HepG2 (cell line): Measurements from ENCODE around the gene CAPN3. TPM values are rescaled to one million over a fixed set of nuclear protein-coding genes. Genes with fewer than 3 reads are reported as not detected.

ENCODE experiments used
- ATAC-seq: fragments of 200-7000 bp; cut with Tn5 transposase; 3 replicates; pipeline ENCODE4 v1.9.1; 2020; ENCODE audit warnings: mild to moderate bottlenecking, moderate library complexity
- BruUV-seq: library from RNA; stranded (reverse); fragments of 400-500 nt; replicated peaks from 2 replicates; lab custom pipeline; 2021; lab: Mats Ljungman, UMichigan
- CTCF ChIA-PET: fragments of 300-600 bp; formaldehyde crosslinking; extraction: SDS; loops from one replicate; lab custom pipeline; 2021; ENCODE audit warnings: low total read pairs, inconsistent platforms, low intra/inter-chr PET ratio; lab: Yijun Ruan, JAX
- POLR2A ChIA-PET: fragments of 350-600 bp; sonication (Branson Sonifier 250); formaldehyde crosslinking; loops from one replicate; lab custom pipeline; 2020; ENCODE audit warnings: antibody characterized with exemption, inconsistent platforms; lab: Yijun Ruan, JAX
- DNase-seq: peaks from one replicate; pipeline ENCODE4 v3.0.0-alpha.2; 2015; ENCODE audit warnings: low spot score
- FAIRE-seq: peaks from 3 replicates; lab custom pipeline; 2011; peaks lifted over from hg19 to GRCh38; lab: Jason Lieb, UNC
- H2AFZ ChIP-seq: one replicate; pipeline ENCODE4 v1.6.1; 2011; ENCODE audit warnings: low read length, inconsistent platforms
- H3K27ac ChIP-seq: fragments of 300-600 bp; 3 replicates; pipeline ENCODE4 v1.8.0; 2011; ENCODE audit warnings: mixed run types, mild to moderate bottlenecking, mixed read lengths, low read length, inconsistent platforms; ENCODE audit not compliant: insufficient read depth; ENCODE audit errors: extremely low read length
- H3K27me3 ChIP-seq, 2 experiments: fragments of 200-600 bp in 1 of 2; 2 replicates in 1 of 2; 3 replicates in 1 of 2; pipeline versions ENCODE4 v1.6.0 to v1.8.0; 2011; ENCODE audit warnings: low read length in 2 of 2, mild to moderate bottlenecking in 2 of 2, moderate library complexity in 2 of 2, inconsistent platforms in 1 of 2; ENCODE audit not compliant: insufficient read depth in 2 of 2, control insufficient read depth in 1 of 2
- H3K36me3 ChIP-seq, 2 experiments: fragments of 200-600 bp in 1 of 2; replicated peaks in 1 of 2; 2 replicates in 1 of 2; 3 replicates in 1 of 2; pipeline versions ENCODE4 v1.5.1 to v1.8.0; 2011; ENCODE audit warnings: low read length in 2 of 2, inconsistent platforms in 1 of 2; ENCODE audit not compliant: insufficient read depth in 2 of 2, control insufficient read depth in 1 of 2
- H3K4me1 ChIP-seq: 2 replicates; pipeline ENCODE4 v1.5.1; 2012; ENCODE audit warnings: low read length, inconsistent platforms; ENCODE audit not compliant: insufficient read depth
- H3K4me2 ChIP-seq: 2 replicates; pipeline ENCODE4 v1.6.0; 2011; ENCODE audit warnings: low read depth, low read length, inconsistent platforms
- H3K4me3 ChIP-seq, 3 experiments: fragments of 200-600 bp in 1 of 3; sonication (generic), shearing (Covaris generic) in 1 of 3; replicated peaks in 1 of 3; 2 replicates each; pipeline ENCODE4 v1.5.1; 2011 to 2016; ENCODE audit warnings: low read length in 3 of 3, inconsistent platforms in 2 of 3, low read depth in 2 of 3, mild to moderate bottlenecking in 2 of 3, control low read depth in 1 of 3, mixed read lengths in 1 of 3; ENCODE audit not compliant: insufficient read depth in 1 of 3
- H3K79me2 ChIP-seq: one replicate; pipeline ENCODE4 v1.6.1; 2011; ENCODE audit warnings: low read length, inconsistent platforms; ENCODE audit not compliant: insufficient read depth
- H3K9ac ChIP-seq: 2 replicates; pipeline ENCODE4 v1.6.0; 2011; ENCODE audit warnings: mild to moderate bottlenecking, low read depth, low read length, inconsistent platforms; ENCODE audit not compliant: insufficient read depth
- H3K9me3 ChIP-seq: 2 replicates; pipeline ENCODE4 v1.5.1; 2012; ENCODE audit warnings: mild to moderate bottlenecking, low read length
- H4K20me1 ChIP-seq: 2 replicates; pipeline ENCODE4 v1.6.0; 2011; ENCODE audit warnings: inconsistent platforms, mild to moderate bottlenecking, low read length, moderate library complexity; ENCODE audit not compliant: insufficient read depth
- CEBPG ChIP-seq: IDR thresholded peaks from 2 replicates; pipeline ENCODE4 v1.6.1; 2016
- EHMT2 ChIP-seq: fragments of 200-600 bp; sonication (generic); IDR thresholded peaks from 2 replicates; pipeline ENCODE4 v1.7.0; 2017; ENCODE audit warnings: antibody characterized with exemption, low read depth, low read length, borderline replicate concordance
- HMG20A ChIP-seq: IDR thresholded peaks from 2 replicates; pipeline ENCODE4 v1.6.1; 2016; ENCODE audit warnings: borderline replicate concordance
- HNF4A ChIP-seq: sonication (generic); formaldehyde crosslinking; IDR thresholded peaks from 2 replicates; pipeline ENCODE4 v1.4.0; 2020; ENCODE audit warnings: missing genetic modification reagents
- HNRNPUL1 ChIP-seq: fragments of 200-400 bp; formaldehyde crosslinking; IDR thresholded peaks from 2 replicates; pipeline ENCODE4 v1.6.1; 2017; ENCODE audit warnings: low read depth, mild to moderate bottlenecking, low read length, moderate library complexity
- MAFG ChIP-seq: sonication (generic); formaldehyde crosslinking; IDR thresholded peaks from 2 replicates; pipeline ENCODE4 v1.5.1; 2020; ENCODE audit warnings: mild to moderate bottlenecking, missing genetic modification reagents
- SIN3B ChIP-seq: fragments of 150-350 bp; IDR thresholded peaks from 2 replicates; pipeline ENCODE4 v1.6.1; 2014; ENCODE audit warnings: low read length
- SOX6 ChIP-seq, 2 experiments: fragments of 450-650 bp in 1 of 2; sonication (generic) in 1 of 2; formaldehyde crosslinking in 1 of 2; IDR thresholded peaks; 2 replicates each; pipeline versions ENCODE4 v1.4.0 to v1.6.1; 2017 to 2020; ENCODE audit warnings: antibody characterized with exemption in 1 of 2, mild to moderate bottlenecking in 1 of 2, missing genetic modification reagents in 1 of 2
- TARDBP ChIP-seq: sonication (generic); formaldehyde crosslinking; IDR thresholded peaks from 2 replicates; pipeline ENCODE4 v1.8.0; 2022; ENCODE audit warnings: mild to moderate bottlenecking, missing genetic modification reagents
- ZNF253 ChIP-seq: sonication (generic); formaldehyde crosslinking; IDR thresholded peaks from 2 replicates; pipeline ENCODE4 v1.8.0; 2022; ENCODE audit warnings: mild to moderate bottlenecking, missing genetic modification reagents, borderline replicate concordance
- ZNF30 ChIP-seq: sonication (generic); formaldehyde crosslinking; IDR thresholded peaks from 2 replicates; pipeline ENCODE4 v1.5.0; 2020; ENCODE audit warnings: mild to moderate bottlenecking, missing genetic modification reagents
- ZNF331 ChIP-seq: sonication (generic); formaldehyde crosslinking; IDR thresholded peaks from 2 replicates; pipeline ENCODE4 v1.4.0; 2020; ENCODE audit warnings: missing genetic modification reagents
- ZNF337 ChIP-seq: sonication (generic); formaldehyde crosslinking; IDR thresholded peaks from 2 replicates; pipeline ENCODE4 v1.5.1; 2020; ENCODE audit warnings: missing genetic modification reagents, low read depth, mild to moderate bottlenecking, borderline replicate concordance
- ZZZ3 ChIP-seq: sonication (generic); formaldehyde crosslinking; IDR thresholded peaks from 2 replicates; pipeline ENCODE4 v1.4.0; 2020; ENCODE audit warnings: missing genetic modification reagents, mild to moderate bottlenecking, borderline replicate concordance
- WGBS: methylation state at CpG from one replicate; pipeline ENCODE4 v1.1.6; 2017; ENCODE audit warnings: low lambda C conversion rate; 5-methylcytosine and 5-hydroxymethylcytosine counted together
- in situ Hi-C: cut with HindIII; loops from 2 replicates; pipeline ENCODE4 v1.10.0; 2017; ENCODE audit warnings: low pct_unique_long_range_greater_than_20kb; ENCODE audit not compliant: extremely low pct_ligation_motif_present
- intact Hi-C: fragments of 100-400 bp; cut with micrococcal nuclease; formaldehyde crosslinking; loops from one replicate; pipeline ENCODE4 v1.10.0; 2022; ENCODE audit not compliant: unreplicated experiment
- polyA plus RNA-seq, 8 experiments: library from polyadenylated mRNA; depleted of rRNA in 3 of 8; stranded (reverse) in 7 of 8; unstranded in 1 of 8; fragments of >200 nt; fragmentation: Illumina TruSeq in 4 of 8; extraction: Trizol in 4 of 8; gene quantifications; 2 replicates each; pipeline versions ENCODE4 v1.2.1 to v1.2.3, GENCODE V29; 2011 to 2016; ENCODE audit warnings: low read depth in 4 of 8, missing spikeins in 1 of 8, mixed read lengths in 1 of 8; ENCODE audit not compliant: insufficient read depth in 1 of 8
- total RNA-seq, 5 experiments: library from RNA; depleted of rRNA; stranded (reverse); fragments of >200 nt; fragmentation: Illumina TruSeq; extraction: Trizol; gene quantifications; 2 replicates each; pipeline ENCODE4 v1.2.3, GENCODE V29; 2016; ENCODE audit warnings: low read depth in 1 of 5
- TF ChIP-seq, protein P1 (sequence below): sonication (generic); formaldehyde crosslinking; conservative IDR thresholded peaks from 2 replicates; pipeline ENCODE4 v1.5.0; 2020; ENCODE audit warnings: missing genetic modification reagents
- TF ChIP-seq, protein P2 (sequence below): sonication (generic); formaldehyde crosslinking; IDR thresholded peaks from 2 replicates; pipeline ENCODE4 v1.8.0; 2022; ENCODE audit warnings: mild to moderate bottlenecking, missing genetic modification reagents, borderline replicate concordance
- TF ChIP-seq, protein P3 (sequence below): sonication (generic); formaldehyde crosslinking; IDR thresholded peaks from 2 replicates; pipeline ENCODE4 v1.4.0; 2020; ENCODE audit warnings: missing genetic modification reagents; ENCODE audit errors: not compliant biosample characterization

The CAPN3 gene
- total and polyA plus RNA-seq, 2 of the 13 experiments (the other 11 are each of a cell fraction or from before 2014, with no cell fraction given) = 1.3 to 4.6 TPM

DNA sequence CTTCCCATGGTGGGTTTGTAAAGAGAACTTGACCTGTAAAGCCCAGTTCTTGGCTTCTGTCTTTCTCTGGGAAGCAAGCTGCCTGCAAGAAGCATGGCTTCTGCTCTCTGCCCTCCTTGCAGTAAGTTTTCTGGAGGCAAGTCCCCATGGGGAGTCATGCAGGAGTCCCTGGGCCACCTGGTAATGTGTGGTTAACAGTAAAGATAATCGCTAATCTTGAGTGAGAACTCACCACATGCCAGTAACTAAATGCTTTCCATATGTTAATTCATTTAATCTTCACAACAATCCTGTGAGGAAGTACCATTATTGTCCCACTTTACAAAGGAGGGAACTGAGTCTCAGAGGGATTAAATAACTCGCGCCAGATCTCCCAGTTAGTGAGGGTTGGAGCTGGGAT lies 4.2 kb downstream of the CAPN3 start:
- FAIRE-seq (no peak), DNase-seq (no peak), ATAC-seq (no peak)
- Histone ChIP-seq H3K79me2 (no peaks in the 10 kb centered on the region), H4K20me1 (no peaks in the 10 kb centered on the region), H3K27me3 (no peaks in the 10 kb centered on the region; a peak in 1 of 5 replicates), H3K27ac (no peak overlapping the region), H3K4me2 (no peak overlapping the region), H3K9ac (no peak overlapping the region), H3K36me3 (no peaks in the 10 kb centered on the region), H3K4me1 (no peaks in the 10 kb centered on the region), H2AFZ (no peak overlapping the region), H3K4me3 (no peak overlapping the region), H3K9me3 (no peaks in the 10 kb centered on the region)
- in situ Hi-C loops = no loop called here
- WGBS = 79% methylated on average over 3 of the region's 3 CpGs
- intact Hi-C loops = no loop called here
- BruUV-seq = no TSS peak
- TF ChIP-seq CEBPG (no peak), ZZZ3 (CRISPR knock-in tag) (no peak), HNF4A (CRISPR knock-in tag) (no peak), ZNF253 (CRISPR knock-in tag) (no peak), MAFG (no peak), SIN3B (no peak), SOX6 (IDR thresholded peaks at IDR 0.05) (no peak), SOX6 (CRISPR knock-in tag; IDR thresholded peaks at IDR 0.05) (no peak)
- TF ChIP-seq, protein P1, sequence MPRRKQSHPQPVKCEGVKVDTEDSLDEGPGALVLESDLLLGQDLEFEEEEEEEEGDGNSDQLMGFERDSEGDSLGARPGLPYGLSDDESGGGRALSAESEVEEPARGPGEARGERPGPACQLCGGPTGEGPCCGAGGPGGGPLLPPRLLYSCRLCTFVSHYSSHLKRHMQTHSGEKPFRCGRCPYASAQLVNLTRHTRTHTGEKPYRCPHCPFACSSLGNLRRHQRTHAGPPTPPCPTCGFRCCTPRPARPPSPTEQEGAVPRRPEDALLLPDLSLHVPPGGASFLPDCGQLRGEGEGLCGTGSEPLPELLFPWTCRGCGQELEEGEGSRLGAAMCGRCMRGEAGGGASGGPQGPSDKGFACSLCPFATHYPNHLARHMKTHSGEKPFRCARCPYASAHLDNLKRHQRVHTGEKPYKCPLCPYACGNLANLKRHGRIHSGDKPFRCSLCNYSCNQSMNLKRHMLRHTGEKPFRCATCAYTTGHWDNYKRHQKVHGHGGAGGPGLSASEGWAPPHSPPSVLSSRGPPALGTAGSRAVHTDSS (CRISPR knock-in tag) = no peak
- CTCF ChIA-PET = no interaction called here
- POLR2A ChIA-PET = no interaction called here

DNA sequence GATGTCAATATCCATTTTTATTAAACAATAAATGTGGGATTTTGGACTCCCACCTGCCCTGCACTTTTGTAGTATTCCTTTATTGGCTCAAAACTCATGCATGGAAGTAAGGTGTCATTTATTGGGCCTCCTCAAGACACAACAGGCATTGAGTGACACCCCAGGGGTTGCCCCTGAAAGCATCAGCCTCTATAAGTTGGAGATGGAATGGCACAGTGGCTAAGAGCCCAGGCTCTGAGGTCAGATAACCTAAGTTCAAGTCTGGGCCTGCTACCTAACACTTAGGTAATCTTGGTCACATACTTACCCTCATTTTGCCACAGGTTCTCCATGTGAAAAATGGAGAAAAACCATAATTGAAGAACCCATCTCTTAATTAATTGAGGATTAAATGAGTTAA lies 4.6 kb downstream of the CAPN3 start:
- no peak overlapping the region for H3K4me2 ChIP-seq
- no peak overlapping the region for H3K27ac ChIP-seq
- no peaks in the 10 kb centered on the region for H3K79me2 ChIP-seq
- ATAC-seq (no peak), DNase-seq (no peak), FAIRE-seq (no peak)
- intact Hi-C loops = no loop called here
- ChIA-PET CTCF (no interaction called here), POLR2A (no interaction called here)
- H3K9ac ChIP-seq = no peak overlapping the region
- no peaks in the 10 kb centered on the region for H3K36me3 ChIP-seq
- no peaks in the 10 kb centered on the region; a peak in 1 of 5 replicates for H3K27me3 ChIP-seq
- BruUV-seq = no TSS peak
- TF ChIP-seq TARDBP (CRISPR knock-in tag) (no peak), ZNF30 (no peak), ZNF337 (CRISPR knock-in tag) (no peak), HNRNPUL1 (no peak), ZNF331 (CRISPR knock-in tag) (no peak), EHMT2 (no peak), HMG20A (CRISPR knock-in tag) (no peak)
- TF ChIP-seq, protein P2, sequence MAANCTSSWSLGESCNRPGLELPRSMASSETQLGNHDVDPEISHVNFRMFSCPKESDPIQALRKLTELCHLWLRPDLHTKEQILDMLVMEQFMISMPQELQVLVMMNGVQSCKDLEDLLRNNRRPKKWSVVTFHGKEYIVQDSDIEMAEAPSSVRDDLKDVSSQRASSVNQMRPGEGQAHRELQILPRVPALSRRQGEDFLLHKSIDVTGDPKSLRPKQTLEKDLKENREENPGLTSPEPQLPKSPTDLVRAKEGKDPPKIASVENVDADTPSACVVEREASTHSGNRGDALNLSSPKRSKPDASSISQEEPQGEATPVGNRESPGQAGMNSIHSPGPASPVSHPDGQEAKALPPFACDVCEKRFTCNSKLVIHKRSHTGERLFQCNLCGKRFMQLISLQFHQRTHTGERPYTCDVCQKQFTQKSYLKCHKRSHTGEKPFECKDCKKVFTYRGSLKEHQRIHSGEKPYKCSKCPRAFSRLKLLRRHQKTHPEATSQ (CRISPR knock-in tag) = no peak
- TF ChIP-seq, protein P3, sequence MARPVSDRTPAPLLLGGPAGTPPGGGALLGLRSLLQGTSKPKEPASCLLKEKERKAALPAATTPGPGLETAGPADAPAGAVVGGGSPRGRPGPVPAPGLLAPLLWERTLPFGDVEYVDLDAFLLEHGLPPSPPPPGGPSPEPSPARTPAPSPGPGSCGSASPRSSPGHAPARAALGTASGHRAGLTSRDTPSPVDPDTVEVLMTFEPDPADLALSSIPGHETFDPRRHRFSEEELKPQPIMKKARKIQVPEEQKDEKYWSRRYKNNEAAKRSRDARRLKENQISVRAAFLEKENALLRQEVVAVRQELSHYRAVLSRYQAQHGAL (CRISPR knock-in tag) = no peak
- in situ Hi-C loops = no loop called here
- H4K20me1 ChIP-seq = no peaks in the 10 kb centered on the region
- no peaks in the 10 kb centered on the region for H3K4me1 ChIP-seq
- no peaks in the 10 kb centered on the region for H3K9me3 ChIP-seq
- no peak overlapping the region for H3K4me3 ChIP-seq
- H2AFZ ChIP-seq = no peak overlapping the region
